Parathyroid adenoma (tissue), 2 donors: ENCODE measurements around the gene RPS6KA5.
"Not testable (repeated sequence)": the region's sequence is repeated elsewhere in the genome, so short reads cannot be mapped to it uniquely, and the experiment has no call there.

Source experiments
- H2AFZ ChIP-seq: fragments of 300-600 bp; sonication (generic); one replicate; pipeline ENCODE4 v1.7.0; 2017; ENCODE audit warnings: antibody characterized with exemption, mild to moderate bottlenecking
- H3K27ac ChIP-seq: fragments of 300-600 bp; sonication (generic); one replicate; pipeline ENCODE4 v1.7.0; 2017
- H3K27me3 ChIP-seq: fragments of 300-600 bp; sonication (generic); one replicate; pipeline ENCODE4 v1.7.0; 2017; ENCODE audit warnings: low read length; ENCODE audit not compliant: control insufficient read depth, insufficient read depth
- H3K36me3 ChIP-seq: fragments of 300-600 bp; sonication (generic); one replicate; pipeline ENCODE4 v1.7.0; 2017; ENCODE audit warnings: low read length; ENCODE audit not compliant: control insufficient read depth, insufficient read depth
- H3K4me1 ChIP-seq: fragments of 300-600 bp; sonication (generic); one replicate; pipeline ENCODE4 v1.7.0; 2017; ENCODE audit warnings: control low read depth
- H3K4me2 ChIP-seq: fragments of 300-600 bp; sonication (generic); one replicate; pipeline ENCODE4 v1.7.0; 2017; ENCODE audit warnings: low read length
- H3K4me3 ChIP-seq: fragments of 300-600 bp; sonication (generic); one replicate; pipeline ENCODE4 v1.7.0; 2017; ENCODE audit warnings: low read depth, low read length
- H3K79me2 ChIP-seq: fragments of 300-600 bp; sonication (generic); one replicate; pipeline ENCODE4 v1.7.0; 2017; ENCODE audit warnings: control low read depth
- H3K9ac ChIP-seq: fragments of 300-600 bp; sonication (generic); one replicate; pipeline ENCODE4 v1.7.0; 2017; ENCODE audit warnings: mild to moderate bottlenecking
- H3K9me3 ChIP-seq: fragments of 300-600 bp; sonication (generic); one replicate; pipeline ENCODE4 v1.7.0; 2017; ENCODE audit warnings: low read length; ENCODE audit not compliant: control insufficient read depth
- CTCF ChIP-seq: fragments of 300-600 bp; sonication (generic); IDR thresholded peaks from one replicate; pipeline ENCODE4 v1.7.0; 2017; ENCODE audit warnings: antibody characterized with exemption, mild to moderate bottlenecking
- donor health status: primary hyperparathyroidism.

The RPS6KA5 gene

GRCh38 chr14:91098591-91098990, 38.1 kb upstream of the RPS6KA5 start:
- H3K9ac ChIP-seq: no peak overlapping the region
- no peak overlapping the region for H3K4me2 ChIP-seq
- TF ChIP-seq CTCF: no peak
- no peak overlapping the region for H3K27ac ChIP-seq
- no peaks in the 10 kb centered on the region for H3K36me3 ChIP-seq
- no peaks in the 10 kb centered on the region for H3K9me3 ChIP-seq
- no peaks in the 10 kb centered on the region for H3K4me1 ChIP-seq
- H2AFZ ChIP-seq: no peak overlapping the region
- no peaks in the 10 kb centered on the region for H3K27me3 ChIP-seq
- H3K79me2 ChIP-seq: no peaks in the 10 kb centered on the region
- H3K4me3 ChIP-seq: no peak overlapping the region

GRCh38 chr14:91097657-91098056, 37.2 kb upstream of the RPS6KA5 start:
- H3K4me2 ChIP-seq, H3K9ac ChIP-seq, H3K27ac ChIP-seq, H3K4me1 ChIP-seq, H3K9me3 ChIP-seq, H3K4me3 ChIP-seq, H3K36me3 ChIP-seq, H3K27me3 ChIP-seq, H2AFZ ChIP-seq, H3K79me2 ChIP-seq: not testable (repeated sequence)

- TF ChIP-seq CTCF: no peak
- Histone ChIP-seq H3K27me3 (no peaks in the 10 kb centered on the region), H3K4me1 (no peaks in the 10 kb centered on the region), H3K79me2 (no peaks in the 10 kb centered on the region), H2AFZ (no peak overlapping the region), H3K4me3 (no peak overlapping the region), H3K27ac (no peak overlapping the region), H3K9ac (no peak overlapping the region), H3K36me3 (no peaks in the 10 kb centered on the region), H3K4me2 (no peak overlapping the region), H3K9me3 (no peaks in the 10 kb centered on the region)
These were observed 34.7 kb upstream of the RPS6KA5 start for GRCh38 chr14:91095178-91095577.

- Histone ChIP-seq H2AFZ (no peak overlapping the region), H3K27me3 (no peaks in the 10 kb centered on the region), H3K79me2 (no peaks in the 10 kb centered on the region), H3K9ac (no peak overlapping the region), H3K36me3 (no peaks in the 10 kb centered on the region), H3K4me3 (no peak overlapping the region), H3K4me2 (no peak overlapping the region), H3K4me1 (no peaks in the 10 kb centered on the region), H3K9me3 (no peaks in the 10 kb centered on the region), H3K27ac (no peak overlapping the region)
- no peak for TF ChIP-seq CTCF
These were observed 34.3 kb upstream of the RPS6KA5 start for GRCh38 chr14:91094772-91095171.

GRCh38 chr14:91093743-91094472, 33.5 kb upstream of the RPS6KA5 start:
- not testable (repeated sequence) for H3K9me3 ChIP-seq, H3K27ac ChIP-seq, H3K27me3 ChIP-seq, H2AFZ ChIP-seq, H3K36me3 ChIP-seq, H3K79me2 ChIP-seq, H3K4me1 ChIP-seq, H3K9ac ChIP-seq, H3K4me2 ChIP-seq, H3K4me3 ChIP-seq

- Histone ChIP-seq H3K9ac (no peak overlapping the region), H3K79me2 (no peaks in the 10 kb centered on the region), H3K4me3 (no peak overlapping the region), H3K27ac (no peak overlapping the region), H3K9me3 (no peaks in the 10 kb centered on the region), H3K36me3 (no peaks in the 10 kb centered on the region), H3K4me1 (no peaks in the 10 kb centered on the region), H2AFZ (no peak overlapping the region), H3K27me3 (no peaks in the 10 kb centered on the region), H3K4me2 (no peak overlapping the region)
- no peak for TF ChIP-seq CTCF
These were observed 31.6 kb upstream of the RPS6KA5 start for GRCh38 chr14:91092073-91092472.
